Heart left ventricle (tissue), 13 donors: ENCODE results near the gene FEM1B.

Experiments
- POLR2A ChIP-seq, 2 donors: fragments of 450-650 bp; IDR thresholded peaks; one replicate each; pipeline ENCODE4 v1.6.1; 2017; ENCODE audit warnings: antibody characterized with exemption in 2 of 2, mild to moderate bottlenecking in 2 of 2, moderate library complexity in 2 of 2
- TF ChIP-seq, protein P1 (sequence below), 12 donors: fragments of 200-600 bp; sonication (generic) in 4 of 12; IDR thresholded peaks; one replicate each; pipeline versions ENCODE4 v1.5.0 to v1.8.0; 2018 to 2022; ENCODE audit warnings: antibody characterized with exemption in 12 of 12, mild to moderate bottlenecking in 5 of 12
- donor health status: ischemic (EF 13 %, LVEDD 7.1; RV severe dilation, severe dysfunction).
- donor health status: DM: no; HTN: yes; CAD: no.
- donor health status: DM: no; HTN: no; CAD: no.
- donor health status: ischemic (EF 25% LVEDD 6.9; RV normal size, moderate dysfunction).
- donor health status: ischemic (EF 25% LVEDD 5.7; RV mildly dilated, moderate dysfunction).
- donor health status: ischemic (EF 35%, LVEDD 5.7; RV mildly dilated, moderate dysfunction).
- donor health status: nonischemic (EF 11% LVEDD 7.7; RV severe dilation, severe dysfunction).
- donor health status: DM: yes; HTN: yes; CAD: no.
- donor health status: PGD.
- donor health status: ischemic (EF 29% LVEDD 5.4; RV normal size, mild dysfunction).
- donor health status: nonischemic (EF 23%, LVEDD 6.1; RV moderate dilation, normal function).

DNA sequence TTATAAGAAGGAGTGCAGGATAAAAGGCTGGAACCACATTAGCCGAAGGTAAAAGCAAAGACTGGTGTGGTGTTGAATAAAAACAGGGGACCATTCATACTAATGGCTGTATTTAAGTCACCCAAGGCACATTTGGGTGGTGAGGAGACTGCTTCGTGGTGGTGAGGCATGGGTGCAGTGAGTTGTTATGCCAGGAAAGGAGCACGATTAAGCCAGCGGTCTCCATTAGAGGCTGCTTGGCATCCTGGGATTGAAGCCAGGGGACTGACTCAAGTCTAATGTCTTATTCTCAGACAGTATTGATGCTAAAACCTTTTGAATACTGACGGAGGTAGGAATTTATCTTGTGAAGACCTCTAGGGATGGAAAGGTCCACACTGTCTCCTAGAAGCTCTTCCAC is 21.9 kb downstream of the FEM1B start:
- TF ChIP-seq, protein P1, sequence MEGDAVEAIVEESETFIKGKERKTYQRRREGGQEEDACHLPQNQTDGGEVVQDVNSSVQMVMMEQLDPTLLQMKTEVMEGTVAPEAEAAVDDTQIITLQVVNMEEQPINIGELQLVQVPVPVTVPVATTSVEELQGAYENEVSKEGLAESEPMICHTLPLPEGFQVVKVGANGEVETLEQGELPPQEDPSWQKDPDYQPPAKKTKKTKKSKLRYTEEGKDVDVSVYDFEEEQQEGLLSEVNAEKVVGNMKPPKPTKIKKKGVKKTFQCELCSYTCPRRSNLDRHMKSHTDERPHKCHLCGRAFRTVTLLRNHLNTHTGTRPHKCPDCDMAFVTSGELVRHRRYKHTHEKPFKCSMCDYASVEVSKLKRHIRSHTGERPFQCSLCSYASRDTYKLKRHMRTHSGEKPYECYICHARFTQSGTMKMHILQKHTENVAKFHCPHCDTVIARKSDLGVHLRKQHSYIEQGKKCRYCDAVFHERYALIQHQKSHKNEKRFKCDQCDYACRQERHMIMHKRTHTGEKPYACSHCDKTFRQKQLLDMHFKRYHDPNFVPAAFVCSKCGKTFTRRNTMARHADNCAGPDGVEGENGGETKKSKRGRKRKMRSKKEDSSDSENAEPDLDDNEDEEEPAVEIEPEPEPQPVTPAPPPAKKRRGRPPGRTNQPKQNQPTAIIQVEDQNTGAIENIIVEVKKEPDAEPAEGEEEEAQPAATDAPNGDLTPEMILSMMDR (IDR thresholded peaks at IDR 0.05), result no peak
- no peak for TF ChIP-seq POLR2A (IDR thresholded peaks at IDR 0.05)
